Measurements from ENCODE around the gene LCE2B.

Gene LCE2B

GRCh38 chr1:152735648-152736047, 49.7 kb downstream of the LCE2B start:
- DNase-seq (ENCODE audit: low spot score) = no peak
